ENCODE results near the gene PCID2. TPM values are rescaled to one million over a fixed set of nuclear protein-coding genes. Genes with fewer than 3 reads are reported as not detected.
"Not testable (repeated sequence)": the region's sequence is repeated elsewhere in the genome, so short reads cannot be mapped to it uniquely, and the experiment has no call there.

Gene PCID2
- total RNA-seq, 1 donor from 2014 or later, result 35.0 TPM

DNA sequence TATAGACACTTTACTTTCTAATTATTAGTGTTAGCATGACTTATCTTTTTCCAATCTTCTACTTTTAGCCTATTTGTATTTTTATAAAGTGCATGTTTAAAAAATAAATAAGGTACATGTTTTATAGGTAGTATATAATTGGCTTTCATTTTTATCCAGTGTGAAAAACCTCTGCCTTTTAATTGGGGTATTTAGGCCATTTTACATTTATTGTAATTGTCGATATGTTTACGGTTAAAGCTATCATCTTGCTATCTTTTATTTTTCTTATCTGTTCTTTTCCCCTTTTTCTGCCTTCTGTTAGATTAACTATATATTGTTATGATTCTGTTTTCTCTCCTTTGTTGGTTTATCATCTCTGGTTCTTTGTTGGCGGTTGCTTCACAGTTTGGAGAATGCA, 40.9 kb downstream of the PCID2 start:
- DNase-seq (ENCODE audit: extremely low read depth, low read depth, low spot score), result no peak

DNA sequence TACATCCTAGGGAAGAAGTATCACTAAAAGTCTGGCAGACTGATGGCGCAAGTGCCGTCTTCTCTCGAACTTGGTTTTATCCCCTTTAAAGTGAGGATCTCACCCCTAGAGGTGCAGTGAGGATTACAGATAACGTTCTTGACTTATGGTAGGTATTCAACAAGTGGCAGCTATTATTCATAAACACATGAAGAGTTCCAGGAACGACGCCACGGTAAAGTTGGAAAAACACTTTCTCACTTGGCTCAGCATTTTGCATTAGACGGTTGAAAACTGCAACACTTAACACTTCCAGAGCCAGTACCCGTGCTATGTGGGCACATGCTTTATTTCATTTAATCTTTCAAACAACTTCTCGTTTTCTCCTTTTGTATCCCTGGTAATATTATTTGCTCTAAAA, 41.3 kb downstream of the PCID2 start:
- no peak for DNase-seq (ENCODE audit: extremely low read depth, low read depth, low spot score)

DNA sequence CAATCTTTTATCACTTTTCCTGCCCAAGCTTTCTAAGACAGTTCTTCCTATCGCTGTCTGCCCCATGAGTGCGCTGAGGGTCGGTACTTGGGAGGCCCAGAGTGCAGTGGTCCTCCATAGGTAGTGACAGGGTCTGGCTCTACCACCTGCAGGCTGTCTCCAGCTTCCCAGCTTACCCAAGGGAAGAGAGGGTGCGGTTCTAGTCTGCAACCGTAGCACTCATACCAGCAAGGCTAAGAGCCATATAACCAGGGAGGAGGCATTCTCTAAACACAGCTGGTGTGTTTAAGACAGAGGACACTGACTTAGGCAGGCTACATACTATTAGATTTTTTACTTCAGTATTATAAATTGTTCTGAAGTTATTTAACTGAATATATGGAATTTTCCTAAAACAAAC, 41.8 kb downstream of the PCID2 start:
- no peak for DNase-seq (ENCODE audit: extremely low read depth, low read depth, low spot score)

DNA sequence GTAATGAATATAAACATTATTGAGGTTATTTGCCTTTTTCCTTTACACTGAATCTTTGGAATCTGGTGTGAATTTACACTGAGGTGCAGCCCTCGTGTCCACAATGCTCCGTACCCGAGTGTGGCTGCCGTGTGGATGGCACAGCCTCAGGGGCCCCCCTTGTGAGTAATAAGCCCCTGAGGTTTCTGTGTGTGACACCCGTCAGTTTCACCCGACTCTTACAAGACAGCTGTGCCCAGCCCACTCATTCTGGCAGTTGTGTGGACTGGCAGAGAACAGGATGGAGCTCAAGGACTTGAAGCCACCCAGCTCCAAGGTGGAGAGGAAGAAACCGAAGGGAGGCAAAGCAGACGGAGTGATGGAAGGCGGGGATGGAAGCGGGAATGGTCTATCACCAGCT, 42.2 kb downstream of the PCID2 start:
- no peak for DNase-seq (ENCODE audit: extremely low read depth, low read depth, low spot score)

DNA sequence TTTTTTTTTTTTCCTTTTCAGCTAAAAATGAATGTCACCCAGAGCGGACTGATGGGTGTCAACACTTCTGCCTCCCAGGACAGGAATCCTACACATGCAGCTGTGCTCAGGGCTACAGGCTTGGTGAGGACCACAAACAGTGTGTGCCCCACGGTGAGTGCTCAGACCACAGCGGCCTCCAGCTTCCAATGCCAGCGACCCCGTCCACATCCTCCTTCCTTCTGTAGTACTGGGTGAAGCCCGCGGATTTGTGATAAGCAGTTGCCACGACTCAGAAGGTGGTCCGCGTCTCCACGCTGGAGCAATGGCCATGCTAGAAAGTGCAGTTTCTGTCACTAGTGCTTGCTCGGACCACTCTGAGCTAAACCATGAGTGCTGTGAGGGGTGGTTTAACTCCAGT, 44.0 kb downstream of the PCID2 start:
- DNase-seq (ENCODE audit: extremely low read depth, low read depth, low spot score), result no peak

DNA sequence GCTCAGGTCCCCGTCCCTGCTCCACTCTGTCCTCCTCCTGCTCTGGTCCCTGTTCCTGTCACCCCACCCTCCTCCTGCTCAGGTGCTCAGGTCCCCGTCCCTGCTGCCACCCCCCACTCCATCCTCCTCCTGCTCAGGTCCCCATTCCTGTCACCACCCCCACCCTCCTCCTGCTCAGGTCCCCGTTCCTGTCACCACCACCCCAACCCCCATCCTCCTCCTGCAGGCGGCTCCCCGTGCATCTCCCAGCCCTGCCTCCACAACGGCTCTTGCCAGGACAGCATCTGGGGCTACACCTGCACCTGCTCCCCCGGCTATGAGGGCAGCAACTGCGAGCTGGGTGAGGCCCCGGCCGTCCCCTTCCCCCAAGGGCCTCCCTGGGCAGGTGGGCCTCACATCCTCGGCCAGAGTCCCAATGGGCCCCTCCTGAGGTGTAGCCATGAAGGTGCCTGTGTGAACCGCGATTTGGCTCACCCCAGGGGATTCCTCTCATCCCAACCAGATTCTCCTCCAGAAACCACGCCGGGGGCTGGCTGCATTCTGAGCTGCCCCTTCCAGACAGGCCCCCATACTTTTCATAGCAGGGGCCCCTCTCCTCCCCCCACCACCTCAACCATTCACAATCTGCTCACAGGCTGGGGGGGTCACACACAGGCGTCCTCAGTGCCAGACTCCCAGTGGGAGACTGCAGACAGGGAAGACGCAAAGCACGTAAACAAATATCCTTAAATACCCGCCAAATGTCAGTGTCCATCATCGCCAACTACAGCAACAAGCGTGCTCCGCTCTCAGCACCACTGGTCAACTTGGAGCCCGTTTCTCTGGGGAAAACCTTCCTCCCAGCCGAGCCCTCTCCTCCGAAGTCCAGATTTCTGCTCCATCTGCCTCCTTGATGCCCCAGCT, 45.4 kb downstream of the PCID2 start:
- DNase-seq (ENCODE audit: extremely low read depth, low read depth, low spot score), result no peak

DNA sequence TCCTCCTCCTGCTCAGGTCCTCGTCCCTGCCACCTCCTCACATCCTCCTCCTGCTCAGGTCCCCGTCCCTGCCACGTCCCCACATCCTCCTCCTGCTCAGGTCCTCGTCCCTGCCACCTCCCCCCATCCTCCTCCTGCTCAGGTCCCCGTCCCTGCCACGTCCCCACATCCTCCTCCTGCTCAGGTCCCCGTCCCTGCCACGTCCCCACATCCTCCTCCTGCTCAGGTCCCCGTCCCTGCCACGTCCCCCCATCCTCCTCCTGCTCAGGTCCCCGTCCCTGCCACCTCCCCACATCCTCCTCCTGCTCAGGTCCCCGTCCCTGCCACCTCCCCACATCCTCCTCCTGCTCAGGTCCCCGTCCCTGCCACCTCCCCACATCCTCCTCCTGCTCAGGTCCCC, 46.5 kb downstream of the PCID2 start:
- DNase-seq (ENCODE audit: extremely low read depth, low read depth, low spot score), result not testable (repeated sequence)

DNA sequence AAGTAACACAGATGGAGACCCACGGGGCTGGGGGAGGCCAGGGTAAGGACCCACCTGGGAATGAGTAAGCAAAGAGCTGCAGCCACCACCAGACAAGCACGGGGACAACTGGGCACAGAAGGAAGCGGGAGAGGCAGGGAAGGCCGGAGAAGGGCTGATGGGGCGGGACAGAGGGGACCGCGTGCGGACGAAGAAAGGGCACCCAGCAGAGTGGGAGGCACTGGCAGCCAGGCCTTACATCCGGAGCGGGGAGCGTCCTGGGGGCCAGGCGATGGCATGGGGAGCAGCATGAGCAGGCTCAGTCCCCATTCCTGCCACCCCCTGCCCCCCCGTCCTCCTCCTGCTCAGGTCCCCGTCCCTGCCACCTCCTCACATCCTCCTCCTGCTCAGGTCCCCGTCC, 47.0 kb downstream of the PCID2 start:
- no peak for DNase-seq (ENCODE audit: extremely low read depth, low read depth, low spot score)

DNA sequence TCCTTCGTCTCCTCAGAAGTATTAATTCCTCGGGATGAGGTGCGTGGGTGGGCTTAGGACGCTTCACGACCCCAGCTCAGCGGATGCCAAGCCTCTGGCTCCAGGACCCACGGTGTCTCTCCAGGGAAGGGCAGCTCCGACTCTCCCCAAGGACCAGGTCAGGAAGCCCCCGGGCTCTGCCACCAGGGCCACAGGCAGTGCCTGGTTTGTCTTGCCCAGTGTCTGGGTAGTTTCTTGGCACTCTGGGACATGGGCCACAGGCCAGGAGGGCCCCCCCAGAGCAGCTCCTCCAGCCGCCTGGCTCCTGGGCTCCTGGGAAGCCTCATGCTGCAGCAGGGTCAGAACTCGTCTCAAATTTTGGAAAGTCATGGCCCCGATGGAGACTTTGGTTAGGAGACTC, 47.5 kb downstream of the PCID2 start:
- DNase-seq (ENCODE audit: extremely low read depth, low read depth, low spot score), result no peak

DNA sequence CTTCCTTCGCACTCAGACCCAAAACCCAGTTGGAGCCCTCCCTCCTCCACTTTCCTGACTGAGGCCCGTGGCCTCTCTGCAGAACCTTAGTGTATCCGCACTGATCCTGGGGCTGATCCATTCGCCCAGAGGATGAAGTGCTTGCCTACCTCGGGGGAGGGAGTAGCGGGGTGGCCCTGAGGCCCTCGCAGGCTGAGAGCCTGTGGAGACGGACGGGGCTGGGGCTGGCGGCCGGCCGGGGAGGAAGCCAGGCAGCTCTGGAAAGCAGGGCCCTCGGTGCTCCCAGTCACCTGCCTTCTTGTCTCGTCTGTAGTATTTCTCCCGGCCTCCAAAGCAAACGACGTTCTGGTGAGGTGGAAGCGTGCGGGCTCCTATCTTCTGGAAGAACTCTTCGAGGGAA, 48.8 kb downstream of the PCID2 start:
- no peak for DNase-seq (ENCODE audit: extremely low read depth, low read depth, low spot score)

DNA sequence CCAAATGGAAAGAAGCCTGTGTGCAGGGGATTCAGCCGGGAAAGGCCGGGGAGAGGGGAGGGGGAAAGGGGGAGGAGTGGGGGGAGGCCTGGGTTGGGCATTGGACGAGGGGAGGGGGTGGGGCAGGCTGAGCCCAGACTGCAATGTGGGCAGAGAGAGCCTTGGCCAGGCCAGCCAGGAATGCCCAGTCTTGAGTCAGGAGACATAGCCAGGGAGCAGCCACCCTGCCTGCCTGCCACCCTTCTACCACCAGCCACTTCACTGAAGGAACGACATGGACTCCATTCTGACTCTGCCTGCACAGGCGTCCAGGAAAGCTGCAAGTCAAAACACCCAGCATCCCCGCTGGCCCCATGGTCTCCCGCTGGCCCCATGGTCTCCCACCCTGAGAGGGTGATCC, 49.5 kb downstream of the PCID2 start:
- DNase-seq (ENCODE audit: extremely low read depth, low read depth, low spot score), result no peak

DNA sequence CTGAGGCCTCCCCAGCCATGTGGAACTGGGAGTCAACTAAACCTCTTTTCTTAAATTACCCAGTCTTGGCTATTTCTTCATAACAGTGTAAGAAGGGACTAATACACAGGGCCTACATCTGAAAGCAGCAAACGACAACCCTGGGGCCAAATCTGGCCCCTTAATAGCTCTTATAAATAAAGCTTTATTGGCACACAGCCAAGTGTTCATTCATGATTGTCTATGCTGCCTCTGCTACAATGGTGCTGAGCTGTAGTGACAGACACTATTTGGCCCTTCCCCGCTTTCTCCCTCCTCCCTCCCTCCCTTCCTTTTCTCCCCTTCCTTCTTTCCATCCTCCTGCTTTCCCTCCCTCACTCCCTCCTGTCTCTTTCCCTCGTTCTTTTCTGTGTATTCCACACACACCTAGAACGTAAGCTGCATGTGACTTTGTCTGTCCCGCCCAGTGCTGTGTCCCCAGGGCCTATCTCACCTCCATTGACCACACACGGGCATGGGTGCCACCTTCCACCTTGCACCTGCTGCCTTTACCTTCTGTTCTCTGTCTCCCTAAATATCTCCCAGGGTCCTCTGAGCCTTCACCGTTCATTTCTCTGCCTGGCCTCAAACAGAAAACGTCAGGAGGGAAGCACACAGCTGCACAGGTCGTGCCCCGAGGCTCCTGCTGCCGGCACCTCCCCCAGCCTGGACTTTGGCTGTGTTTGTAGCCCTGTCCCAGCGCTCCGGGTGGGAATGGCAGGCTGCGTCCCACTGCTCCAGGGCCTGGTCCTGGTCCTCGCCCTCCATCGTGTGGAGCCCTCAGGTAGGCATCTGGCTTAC, 50.3 kb downstream of the PCID2 start, which contains the start of gene PROZ:
Gene PROZ, plus strand, starts transcription at position 720 of the 819 bp plus-strand sequence. Its CDS starts 13 bp downstream, at position 733.
- DNase-seq (ENCODE audit: extremely low read depth, low read depth, low spot score), result no peak

DNA sequence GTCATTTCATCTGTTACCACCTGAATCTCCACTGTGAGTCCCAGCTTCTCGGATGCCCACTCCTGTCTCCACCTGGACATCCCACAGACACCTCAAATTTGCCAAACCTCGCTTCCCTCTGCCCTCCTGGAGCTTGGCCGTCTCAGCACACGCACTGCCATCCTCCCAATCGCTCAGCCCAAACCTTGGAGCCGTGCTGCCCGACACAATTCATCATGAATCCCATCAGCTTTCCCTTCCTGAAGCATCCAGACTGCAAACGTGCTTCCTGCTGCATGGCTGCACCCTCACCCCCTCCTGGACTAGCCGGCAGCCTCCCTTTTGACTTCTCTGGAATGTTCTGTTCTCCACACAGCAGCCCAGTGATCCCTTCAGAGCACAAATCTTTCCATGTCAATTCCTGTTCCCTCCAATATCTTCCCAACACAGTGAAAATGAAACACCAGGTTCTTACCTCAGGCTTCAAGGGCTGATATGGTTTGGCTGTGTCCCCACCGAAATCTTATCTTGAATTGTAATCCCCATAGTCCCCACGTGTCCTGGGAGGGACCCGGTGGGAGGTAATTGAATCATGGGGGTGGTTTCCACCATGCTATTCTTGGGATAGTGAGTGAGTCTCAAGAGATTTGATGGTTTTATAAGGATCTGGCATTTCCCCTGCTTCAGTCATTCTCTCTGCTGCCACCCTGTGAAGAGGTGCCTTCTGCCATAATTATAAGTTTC, 51.1 kb downstream of the PCID2 start:
- DNase-seq (ENCODE audit: extremely low read depth, low read depth, low spot score), result no peak

DNA sequence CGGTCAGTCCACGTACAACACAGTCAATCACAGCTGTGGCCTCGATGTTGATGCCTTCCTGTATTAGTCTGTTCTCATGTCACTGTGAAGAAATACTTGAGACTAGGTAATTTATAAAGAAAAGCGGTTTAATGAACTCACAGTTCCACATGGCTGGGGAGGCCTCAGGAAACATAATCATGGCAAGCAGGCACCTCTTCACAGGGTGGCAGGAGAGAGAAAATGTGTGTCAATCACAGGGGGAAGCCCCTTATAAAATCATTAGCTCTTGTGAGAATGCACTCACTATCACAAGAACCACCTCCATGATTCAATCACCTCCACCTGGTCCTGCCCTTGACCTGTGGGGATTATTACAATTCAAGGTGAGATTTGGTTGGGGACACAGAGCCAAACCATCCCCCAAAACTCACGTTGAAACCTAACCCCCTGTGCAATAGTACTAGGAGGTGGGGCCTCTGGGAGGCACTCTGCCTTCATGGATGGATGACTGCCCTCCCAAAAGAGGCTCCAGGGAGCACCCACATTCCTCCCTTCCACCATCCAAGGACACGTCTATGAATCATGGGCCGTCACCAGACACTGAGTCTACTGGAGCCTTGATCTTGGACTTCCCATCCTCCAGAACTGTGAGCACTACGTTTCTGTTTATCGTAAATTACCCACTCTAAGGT, 52.4 kb downstream of the PCID2 start:
- DNase-seq (ENCODE audit: extremely low read depth, low read depth, low spot score), result no peak

DNA sequence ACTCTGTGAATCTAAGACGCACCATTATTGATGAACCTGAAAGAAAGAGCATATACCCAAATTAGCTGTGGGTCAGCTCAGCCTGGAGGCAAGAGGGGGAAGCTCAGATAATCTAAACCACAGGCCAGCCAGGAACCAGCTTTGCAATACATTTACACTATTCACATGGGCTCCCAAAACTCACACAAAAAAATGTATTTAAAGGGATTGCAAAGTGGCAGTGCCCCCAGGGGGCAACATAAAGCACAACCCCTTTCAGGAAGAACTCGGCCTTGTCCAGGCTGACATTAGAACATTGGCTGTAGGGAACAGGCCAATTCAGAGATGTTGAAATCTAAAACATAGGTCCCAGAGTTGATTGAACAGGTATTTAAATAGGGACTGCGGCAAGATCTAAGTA, 53.3 kb downstream of the PCID2 start:
- no peak for DNase-seq (ENCODE audit: extremely low read depth, low read depth, low spot score)

DNA sequence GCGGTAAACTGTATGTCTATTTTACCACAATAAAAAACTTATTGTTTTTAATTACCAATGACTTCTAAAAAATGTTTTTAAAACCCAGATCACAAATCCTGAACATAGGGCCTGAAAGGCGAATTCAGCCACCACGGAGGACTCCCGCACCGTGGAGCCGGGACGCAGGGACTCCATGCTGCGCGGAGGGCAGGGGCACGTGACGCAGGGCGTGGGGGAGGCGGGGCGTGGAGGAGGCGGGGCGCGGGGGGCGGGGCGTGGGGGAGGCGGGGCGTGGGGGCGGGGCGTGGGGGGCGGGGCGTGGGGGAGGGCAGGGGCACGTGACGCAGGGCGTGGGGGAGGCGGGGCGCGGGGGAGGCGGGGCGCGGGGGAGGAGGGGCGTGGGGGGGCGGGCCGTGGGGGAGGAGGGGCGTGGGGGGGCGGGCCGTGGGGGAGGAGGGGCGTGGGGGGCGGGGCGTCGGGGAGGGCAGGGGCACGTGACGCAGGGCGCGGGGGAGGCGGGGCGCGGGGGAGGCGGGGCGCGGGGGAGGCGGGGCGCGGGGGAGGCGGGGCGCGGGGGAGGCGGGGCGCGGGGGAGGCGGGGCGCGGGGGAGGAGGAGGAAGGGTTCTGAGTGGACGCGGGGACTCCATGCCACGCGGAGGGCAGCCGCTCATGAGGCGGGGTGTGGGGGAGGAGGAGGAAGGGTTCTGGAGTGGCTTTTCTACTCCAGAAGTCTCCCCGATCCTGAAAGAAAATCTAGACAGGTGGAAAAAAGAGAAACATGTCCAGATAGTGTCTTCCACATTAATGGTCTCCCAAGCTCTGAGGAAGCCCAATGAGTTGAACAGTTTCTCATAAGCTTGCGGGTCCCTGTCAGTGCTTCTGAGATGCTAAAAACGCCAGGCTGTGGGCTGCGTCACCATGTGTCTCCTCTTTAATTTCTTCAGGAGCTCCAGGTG, 54.4 kb downstream of the PCID2 start:
- no peak for DNase-seq (ENCODE audit: extremely low read depth, low read depth, low spot score)

DNA sequence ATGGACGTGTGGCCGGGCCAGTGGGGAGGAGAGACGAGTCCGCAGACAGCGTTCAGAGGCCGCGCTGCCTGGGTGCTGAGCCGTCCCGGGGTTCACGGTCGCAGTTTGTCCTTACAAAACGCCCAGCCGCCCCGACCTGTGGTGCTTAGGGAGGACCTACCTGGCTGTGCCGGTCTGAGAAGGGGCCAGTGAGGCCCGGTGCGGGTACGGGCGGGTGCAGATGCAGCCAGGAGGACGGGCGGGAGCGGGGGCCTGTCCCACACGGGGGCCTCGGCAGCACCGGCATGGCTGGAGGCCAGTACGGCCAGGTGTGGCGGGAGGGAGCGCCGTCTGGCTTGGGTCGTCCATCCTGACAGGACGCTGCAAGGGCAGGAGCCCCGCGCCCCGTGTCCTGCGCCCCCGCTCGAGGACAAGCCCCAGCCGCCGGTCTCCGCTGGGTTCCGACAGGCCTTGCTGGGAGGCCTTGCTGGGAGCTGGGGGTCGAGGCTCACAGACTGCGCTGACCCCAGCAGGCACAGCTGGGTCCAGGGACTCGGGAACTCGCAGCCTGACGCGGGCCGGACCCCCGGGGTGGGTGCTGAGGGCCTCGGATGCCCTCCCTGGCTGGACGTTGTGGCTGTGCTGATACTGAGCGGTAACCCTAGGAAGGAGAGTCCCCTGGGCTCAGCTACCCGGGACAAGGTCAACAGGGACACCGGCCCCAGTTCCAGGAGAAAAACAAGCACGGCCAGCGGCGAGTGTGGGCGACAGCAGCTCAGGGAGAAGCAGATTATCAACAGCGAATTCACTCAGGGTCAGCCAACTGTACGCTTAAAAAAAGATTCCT, 55.3 kb downstream of the PCID2 start:
- DNase-seq (ENCODE audit: extremely low read depth, low read depth, low spot score), result no peak

DNA sequence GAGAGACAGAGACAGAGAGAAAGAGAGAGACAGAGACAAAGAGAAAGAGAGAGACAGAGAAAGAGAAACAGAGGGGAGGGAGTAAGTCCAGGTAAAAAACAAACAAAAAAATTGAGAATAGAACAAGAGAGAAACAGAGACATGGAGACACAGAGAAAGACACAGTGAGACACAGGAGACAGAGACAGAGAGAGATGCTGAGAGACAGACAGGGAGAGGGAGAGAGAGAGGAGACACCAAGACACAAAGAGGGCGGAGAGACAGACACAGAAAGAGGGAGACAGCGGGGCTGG, 55.8 kb downstream of the PCID2 start:
- no peak for DNase-seq (ENCODE audit: extremely low read depth, low read depth, low spot score)
